Cardiac muscle cell (in vitro differentiated cells and primary cell): Measurements from ENCODE around the gene SEMA4D. TPM values are rescaled to one million over a fixed set of nuclear protein-coding genes. Genes with fewer than 3 reads are reported as not detected.
A peak's percentile ranks its signal among the peaks of the same experiment; 100 is the strongest.

ENCODE experiments used
- DNase-seq, 2 donors: peaks; one replicate each; pipeline versions ENCODE4 v3.0.0 to v3.0.0-alpha.2; 2010 to 2017; ENCODE audit warnings: low read depth in 1 of 2, low spot score in 1 of 2
- H3K27ac ChIP-seq: fragments of 200-600 bp; sonication (generic); 2 replicates; pipeline ENCODE4 v1.5.1; 2016
- H3K27me3 ChIP-seq: fragments of 200-600 bp; sonication (generic); 2 replicates; pipeline ENCODE4 v1.6.0; 2016; ENCODE audit warnings: control low read depth
- H3K36me3 ChIP-seq: fragments of 200-600 bp; sonication (generic); 2 replicates; pipeline ENCODE4 v1.5.1; 2016; ENCODE audit warnings: control low read depth
- H3K4me1 ChIP-seq: fragments of 200-600 bp; sonication (generic); 2 replicates; pipeline ENCODE4 v1.8.1; 2017; ENCODE audit warnings: low read depth, mild to moderate bottlenecking, mixed run types
- H3K4me3 ChIP-seq: fragments of 200-600 bp; sonication (generic); 2 replicates; pipeline ENCODE4 v1.5.1; 2016; ENCODE audit warnings: mild to moderate bottlenecking
- H3K9me3 ChIP-seq: fragments of 200-600 bp; sonication (generic); 2 replicates; pipeline ENCODE4 v1.5.1; 2017; ENCODE audit warnings: low read depth, mild to moderate bottlenecking, control low read depth
- CTCF ChIP-seq: IDR thresholded peaks from 2 replicates; pipeline ENCODE4 v1.5.1; 2012; ENCODE audit warnings: low read depth, mild to moderate bottlenecking, low read length
- polyA plus RNA-seq: library from polyadenylated mRNA; unstranded; fragments of >200 nt; fragmentation: Nextera tagmentation; extraction: Ambion mirVana; gene quantifications from 2 replicates; pipeline ENCODE4 v1.2.1, GENCODE V29; 2016
- total RNA-seq: library from RNA; depleted of rRNA; stranded (reverse); fragments of >200 nt; gene quantifications from 2 replicates; pipeline ENCODE4 v1.2.3, GENCODE V29; 2016

The SEMA4D gene
- total and polyA plus RNA-seq, 2 experiments from 2014 or later = 16.5 to 34.2 TPM

GRCh38 chr9:89486681-89487080, 11.2 kb downstream of the SEMA4D start:
- peaks cover 17% of the 10 kb centered on the region for H3K4me1 ChIP-seq
- no peak overlapping the region for H3K4me3 ChIP-seq
- H3K36me3 ChIP-seq = no peaks in the 10 kb centered on the region
- no peak overlapping the region for H3K27ac ChIP-seq
- H3K9me3 ChIP-seq = no peaks in the 10 kb centered on the region
- no peaks in the 10 kb centered on the region for H3K27me3 ChIP-seq
- TF ChIP-seq CTCF = no peak
- DNase-seq = no peak

- Histone ChIP-seq H3K9me3 (no peaks in the 10 kb centered on the region), H3K36me3 (no peaks in the 10 kb centered on the region), H3K4me3 (no peak overlapping the region), H3K27me3 (no peaks in the 10 kb centered on the region), H3K27ac (no peak overlapping the region), H3K4me1 (peaks cover 19% of the 10 kb centered on the region)
- DNase-seq = no peak
- no peak for TF ChIP-seq CTCF
Observed at GRCh38 chr9:89484475-89485404, 13.2 kb downstream of the SEMA4D start.

- Histone ChIP-seq H3K36me3 (no peaks in the 10 kb centered on the region), H3K27me3 (no peaks in the 10 kb centered on the region), H3K27ac (no peak overlapping the region), H3K4me1 (peaks cover 19% of the 10 kb centered on the region), H3K9me3 (no peaks in the 10 kb centered on the region), H3K4me3 (no peak overlapping the region)
- no peak for TF ChIP-seq CTCF
- no peak for DNase-seq
Observed at GRCh38 chr9:89483592-89484474, 14.1 kb downstream of the SEMA4D start.

- no peak overlapping the region for H3K4me3 ChIP-seq
- no peak for TF ChIP-seq CTCF
Observed at GRCh38 chr9:89482901-89483361, 15.0 kb downstream of the SEMA4D start.

GRCh38 chr9:89482056-89482851, 15.7 kb downstream of the SEMA4D start:
- H3K27ac ChIP-seq = peak overlapping the region; percentile 22

More at GRCh38 chr9:89482901-89483361, 15.0 kb downstream of the SEMA4D start:
- H3K4me1 ChIP-seq = peaks cover 23% of the 10 kb centered on the region
- H3K9me3 ChIP-seq = no peaks in the 10 kb centered on the region
- no peaks in the 10 kb centered on the region for H3K27me3 ChIP-seq
- H3K27ac ChIP-seq = peak overlapping the region; percentile 22
- no peaks in the 10 kb centered on the region for H3K36me3 ChIP-seq
- no peak for DNase-seq

More at GRCh38 chr9:89482056-89482851, 15.7 kb downstream of the SEMA4D start:
- Histone ChIP-seq H3K36me3 (no peaks in the 10 kb centered on the region), H3K4me3 (no peak overlapping the region), H3K27me3 (no peaks in the 10 kb centered on the region), H3K9me3 (no peaks in the 10 kb centered on the region), H3K4me1 (peaks cover 29% of the 10 kb centered on the region)
- TF ChIP-seq CTCF = no peak
- no peak for DNase-seq
